AG09309 (cell line): ENCODE data around the gene PLA2G3.

Experiments used
- DNase-seq: peaks from one replicate; pipeline ENCODE4 v3.0.0-alpha.2; 2010; ENCODE audit warnings: low read depth
- H3K4me3 ChIP-seq: 2 replicates; pipeline ENCODE4 v1.5.1; 2011; ENCODE audit warnings: mild to moderate bottlenecking, low read depth, low read length, moderate library complexity; ENCODE audit not compliant: control insufficient read depth
- TF ChIP-seq, protein P1 (sequence below): IDR thresholded peaks from 2 replicates; pipeline ENCODE4 v1.5.1; 2011; ENCODE audit warnings: mild to moderate bottlenecking, low read depth, low read length, inconsistent platforms; ENCODE audit not compliant: insufficient read depth, control insufficient read depth; ENCODE audit errors: missing control alignments

PLA2G3 gene

DNA sequence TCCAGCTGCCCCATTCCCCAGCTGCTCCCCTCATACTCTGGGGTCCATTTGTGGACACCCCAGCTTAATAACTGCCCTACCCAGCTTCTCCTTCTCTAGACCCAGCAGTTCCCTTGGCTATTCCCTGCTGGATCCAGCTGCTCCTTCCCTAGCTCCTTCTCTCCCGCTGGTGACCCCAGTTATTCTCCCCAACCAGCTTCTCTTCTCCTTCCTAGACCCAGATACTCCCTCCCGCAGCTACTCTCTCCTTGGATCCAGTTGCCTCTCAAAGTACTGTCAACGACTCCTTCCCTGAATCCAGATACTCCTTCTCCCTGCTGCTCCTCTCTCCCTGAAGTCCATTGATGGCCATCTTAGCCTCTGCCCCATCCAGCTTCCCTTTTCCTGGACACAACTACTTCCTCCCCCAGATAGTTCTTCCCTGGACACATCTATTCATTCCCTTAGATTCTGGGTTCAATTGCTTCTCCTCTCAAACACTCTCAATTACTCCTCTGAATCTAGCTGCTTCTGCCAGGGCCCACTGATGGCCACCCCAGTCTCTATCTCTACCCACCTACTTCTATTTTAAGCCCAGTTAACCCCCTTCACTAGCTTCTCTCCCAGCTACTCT, 44.6 kb downstream of the PLA2G3 start:
- DNase-seq, result no peak
- H3K4me3 ChIP-seq, result no peak overlapping the region
- TF ChIP-seq, protein P1, sequence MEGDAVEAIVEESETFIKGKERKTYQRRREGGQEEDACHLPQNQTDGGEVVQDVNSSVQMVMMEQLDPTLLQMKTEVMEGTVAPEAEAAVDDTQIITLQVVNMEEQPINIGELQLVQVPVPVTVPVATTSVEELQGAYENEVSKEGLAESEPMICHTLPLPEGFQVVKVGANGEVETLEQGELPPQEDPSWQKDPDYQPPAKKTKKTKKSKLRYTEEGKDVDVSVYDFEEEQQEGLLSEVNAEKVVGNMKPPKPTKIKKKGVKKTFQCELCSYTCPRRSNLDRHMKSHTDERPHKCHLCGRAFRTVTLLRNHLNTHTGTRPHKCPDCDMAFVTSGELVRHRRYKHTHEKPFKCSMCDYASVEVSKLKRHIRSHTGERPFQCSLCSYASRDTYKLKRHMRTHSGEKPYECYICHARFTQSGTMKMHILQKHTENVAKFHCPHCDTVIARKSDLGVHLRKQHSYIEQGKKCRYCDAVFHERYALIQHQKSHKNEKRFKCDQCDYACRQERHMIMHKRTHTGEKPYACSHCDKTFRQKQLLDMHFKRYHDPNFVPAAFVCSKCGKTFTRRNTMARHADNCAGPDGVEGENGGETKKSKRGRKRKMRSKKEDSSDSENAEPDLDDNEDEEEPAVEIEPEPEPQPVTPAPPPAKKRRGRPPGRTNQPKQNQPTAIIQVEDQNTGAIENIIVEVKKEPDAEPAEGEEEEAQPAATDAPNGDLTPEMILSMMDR, result no peak

- no peak for DNase-seq
- TF ChIP-seq, protein P1, result no peak
- H3K4me3 ChIP-seq, result no peak overlapping the region
Observed at GRCh38 chr22:31094741-31095140, 45.6 kb downstream of the PLA2G3 start.

GRCh38 chr22:31094021-31094551, 46.2 kb downstream of the PLA2G3 start:
- no peak for DNase-seq
- no peak overlapping the region for H3K4me3 ChIP-seq
- TF ChIP-seq, protein P1, result no peak

GRCh38 chr22:31093086-31093850, 47.0 kb downstream of the PLA2G3 start:
- no peak overlapping the region for H3K4me3 ChIP-seq
- no peak for DNase-seq
- TF ChIP-seq, protein P1, result no peak

DNA sequence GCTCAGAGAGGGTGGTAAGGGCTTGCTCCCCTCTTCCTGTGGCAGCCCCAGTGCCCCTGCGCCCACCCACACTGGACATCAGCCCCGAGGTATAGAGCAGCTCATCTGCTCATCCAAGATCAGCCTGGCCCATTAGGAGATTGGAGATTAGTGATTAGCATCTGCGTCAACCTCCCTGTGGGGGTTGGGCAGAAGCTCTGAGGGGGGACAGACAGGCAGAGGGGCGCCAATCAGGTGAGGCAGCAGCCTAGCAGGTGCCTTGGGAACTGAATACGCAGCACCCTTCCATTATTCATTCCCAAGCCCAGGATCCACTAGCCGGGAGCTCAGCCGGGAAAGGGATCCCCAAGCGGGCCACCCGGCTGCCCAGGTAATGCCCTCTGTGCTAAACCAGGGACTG, 48.1 kb downstream of the PLA2G3 start:
- no peak overlapping the region for H3K4me3 ChIP-seq
- TF ChIP-seq, protein P1, result no peak
- no peak for DNase-seq

DNA sequence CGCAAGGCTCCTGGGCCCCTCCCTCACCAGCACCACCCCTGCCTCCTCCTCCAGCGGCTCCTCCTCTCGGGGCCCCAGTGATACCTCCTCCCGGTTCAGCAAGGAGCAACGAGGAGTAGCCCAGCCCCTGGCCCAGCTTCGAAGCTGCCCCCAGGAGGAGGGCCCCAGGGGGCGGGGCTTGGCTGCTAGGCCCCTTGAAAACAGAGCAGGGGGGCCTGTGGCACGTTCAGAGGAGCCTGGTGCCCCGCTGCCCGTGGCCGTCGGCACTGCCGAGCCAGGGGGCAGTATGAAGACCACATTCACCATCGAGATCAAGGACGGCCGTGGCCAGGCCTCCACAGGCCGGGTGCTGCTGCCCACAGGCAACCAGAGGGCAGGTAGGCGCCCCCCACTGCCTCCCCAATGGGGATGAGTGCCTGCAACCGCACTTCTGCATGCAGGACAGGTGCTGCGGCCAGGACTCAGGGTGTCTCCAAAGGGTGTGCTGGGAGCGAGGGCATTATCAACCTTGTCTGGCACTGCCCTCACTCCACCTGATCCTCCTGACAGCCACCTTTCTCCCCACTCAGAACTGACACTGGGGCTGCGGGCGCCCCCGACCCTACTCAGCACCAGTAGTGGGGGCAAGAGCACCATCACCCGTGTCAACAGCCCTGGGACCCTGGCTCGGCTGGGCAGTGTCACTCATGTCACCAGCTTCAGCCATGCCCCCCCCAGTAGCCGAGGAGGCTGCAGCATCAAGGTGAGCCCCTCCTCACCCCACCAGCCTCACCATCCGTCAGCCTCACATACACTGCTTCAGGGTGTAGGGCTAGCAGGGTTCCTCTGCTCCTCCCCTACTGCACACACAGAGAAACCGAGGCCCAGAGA, 49.0 kb downstream of the PLA2G3 start:
- no peak overlapping the region for H3K4me3 ChIP-seq
- TF ChIP-seq, protein P1, result no peak
- no peak for DNase-seq
